ENCODE measurements around the gene CELF2.

CELF2 gene

DNA sequence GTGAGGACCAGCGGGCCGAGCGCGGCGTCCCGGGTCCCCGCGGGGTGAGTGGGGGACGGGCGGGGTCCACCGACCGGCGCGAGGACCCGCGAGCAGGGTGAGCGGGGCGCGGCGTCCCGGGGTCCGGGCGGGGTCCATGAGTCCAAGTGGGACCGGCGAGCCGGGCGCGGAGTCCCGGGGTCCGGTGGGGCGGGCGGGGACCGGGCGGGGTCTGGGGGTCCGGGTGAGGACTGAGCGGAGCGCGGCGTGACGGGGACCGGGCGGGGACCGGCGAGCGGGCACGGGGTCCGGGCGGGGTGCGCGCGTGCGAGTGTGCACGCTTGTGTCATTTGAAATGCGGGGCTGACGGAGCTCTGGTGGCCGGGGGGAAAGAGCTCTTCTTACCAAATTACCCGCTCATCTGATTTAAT, 765 bp downstream of the CELF2 start:
- no peak overlapping the region for H3K27ac ChIP-seq
- TF ChIP-seq, protein P1, sequence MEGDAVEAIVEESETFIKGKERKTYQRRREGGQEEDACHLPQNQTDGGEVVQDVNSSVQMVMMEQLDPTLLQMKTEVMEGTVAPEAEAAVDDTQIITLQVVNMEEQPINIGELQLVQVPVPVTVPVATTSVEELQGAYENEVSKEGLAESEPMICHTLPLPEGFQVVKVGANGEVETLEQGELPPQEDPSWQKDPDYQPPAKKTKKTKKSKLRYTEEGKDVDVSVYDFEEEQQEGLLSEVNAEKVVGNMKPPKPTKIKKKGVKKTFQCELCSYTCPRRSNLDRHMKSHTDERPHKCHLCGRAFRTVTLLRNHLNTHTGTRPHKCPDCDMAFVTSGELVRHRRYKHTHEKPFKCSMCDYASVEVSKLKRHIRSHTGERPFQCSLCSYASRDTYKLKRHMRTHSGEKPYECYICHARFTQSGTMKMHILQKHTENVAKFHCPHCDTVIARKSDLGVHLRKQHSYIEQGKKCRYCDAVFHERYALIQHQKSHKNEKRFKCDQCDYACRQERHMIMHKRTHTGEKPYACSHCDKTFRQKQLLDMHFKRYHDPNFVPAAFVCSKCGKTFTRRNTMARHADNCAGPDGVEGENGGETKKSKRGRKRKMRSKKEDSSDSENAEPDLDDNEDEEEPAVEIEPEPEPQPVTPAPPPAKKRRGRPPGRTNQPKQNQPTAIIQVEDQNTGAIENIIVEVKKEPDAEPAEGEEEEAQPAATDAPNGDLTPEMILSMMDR (conservative IDR thresholded peaks at IDR 0.05): no peak

DNA sequence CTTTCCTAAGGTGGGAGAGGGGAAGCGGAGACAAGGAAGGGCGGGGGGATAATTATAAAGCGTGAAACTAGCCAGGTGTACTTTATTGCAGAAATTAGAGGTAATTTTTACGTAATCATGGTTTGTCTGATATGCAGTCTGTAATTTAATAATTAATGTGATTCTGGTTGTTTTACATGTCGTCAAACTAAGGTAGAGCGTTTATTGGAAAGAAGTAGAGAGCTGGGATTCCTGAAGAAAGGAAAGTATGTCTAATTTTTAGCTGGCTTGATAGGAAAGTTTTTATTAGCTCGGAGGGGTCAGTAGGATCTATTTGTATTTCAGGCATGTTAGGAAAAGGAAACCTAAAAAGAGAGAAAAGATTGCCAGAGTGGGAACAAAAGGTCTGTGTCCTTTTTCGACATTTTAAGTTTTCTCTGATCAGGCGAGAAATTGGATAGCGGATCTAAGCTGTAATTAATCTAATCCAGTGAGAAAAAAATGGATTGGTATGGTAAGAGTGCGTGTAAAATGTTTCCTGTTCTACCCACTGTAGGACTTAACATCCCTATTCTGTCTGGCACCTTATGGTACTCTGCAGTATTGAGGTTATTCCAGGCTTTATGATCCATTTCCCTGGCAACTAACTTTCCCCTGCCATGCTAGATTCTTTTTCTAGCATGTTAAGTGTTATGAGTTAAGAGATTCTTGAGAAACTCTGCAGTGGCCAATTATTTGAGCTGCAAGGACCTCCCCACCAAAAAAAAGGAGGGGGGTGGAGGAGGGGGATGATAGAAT, 1.4 kb downstream of the CELF2 start:
- no peak overlapping the region for H3K27ac ChIP-seq
- TF ChIP-seq, protein P1 (conservative IDR thresholded peaks at IDR 0.05): no peak

DNA sequence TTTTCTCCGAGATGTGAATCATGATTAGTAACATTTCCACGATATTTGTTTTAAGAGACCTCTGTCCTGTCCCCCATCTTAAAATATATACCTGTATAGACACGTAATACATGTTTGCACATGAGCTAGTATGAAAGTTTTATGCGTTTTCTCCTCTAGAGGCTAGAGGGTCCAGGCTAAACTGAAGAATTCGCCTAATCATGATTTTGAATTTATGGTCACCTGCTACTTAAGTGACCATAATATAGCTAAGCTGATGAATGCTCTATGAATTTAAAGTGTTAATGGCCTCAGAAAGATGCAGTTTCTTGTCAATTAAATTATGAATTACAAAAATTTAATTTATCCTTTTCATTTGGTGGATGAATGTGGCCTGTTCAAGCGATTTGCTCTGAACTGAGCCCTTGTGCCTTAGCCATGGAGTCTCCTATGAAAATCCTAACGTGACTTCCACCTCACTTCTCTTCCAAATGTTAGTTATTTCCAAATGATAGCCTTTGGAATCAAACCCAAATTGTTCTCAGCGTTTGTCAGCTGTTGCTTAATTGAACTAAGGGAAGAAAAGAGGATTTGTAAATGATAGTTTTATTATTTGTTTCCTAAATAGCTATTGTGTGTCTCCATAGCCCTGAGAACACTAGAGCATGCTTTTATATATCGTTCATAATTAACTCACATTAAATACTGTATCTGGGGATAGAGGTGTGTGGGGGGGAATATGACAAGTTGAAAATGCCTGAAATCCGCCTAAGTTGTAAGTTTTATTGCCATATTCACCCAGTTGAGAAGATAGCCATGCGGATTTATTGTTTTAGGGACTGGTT, 2.3 kb downstream of the CELF2 start:
- TF ChIP-seq, protein P1 (conservative IDR thresholded peaks at IDR 0.05): no peak
- H3K27ac ChIP-seq: no peak overlapping the region

DNA sequence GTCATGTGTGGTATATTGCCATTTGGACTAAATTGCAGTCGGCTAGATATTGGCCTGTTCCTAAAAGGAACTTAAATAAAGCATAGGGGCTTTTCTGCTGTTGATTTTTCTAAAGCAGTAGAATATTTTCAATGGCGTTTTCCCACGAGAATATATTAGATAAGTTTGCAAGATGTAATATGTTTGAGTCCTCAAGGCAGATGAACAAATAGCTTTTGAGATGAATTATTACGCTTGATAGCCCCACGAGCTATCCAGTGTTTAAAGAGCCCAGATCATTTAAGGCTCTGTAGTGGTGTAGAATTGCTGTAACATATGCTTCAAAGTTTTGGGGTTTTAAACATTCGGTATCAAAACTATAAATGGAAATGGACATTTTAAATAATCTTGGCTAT, 2.9 kb downstream of the CELF2 start:
- TF ChIP-seq, protein P1 (conservative IDR thresholded peaks at IDR 0.05): no peak
- no peak overlapping the region for H3K27ac ChIP-seq

DNA sequence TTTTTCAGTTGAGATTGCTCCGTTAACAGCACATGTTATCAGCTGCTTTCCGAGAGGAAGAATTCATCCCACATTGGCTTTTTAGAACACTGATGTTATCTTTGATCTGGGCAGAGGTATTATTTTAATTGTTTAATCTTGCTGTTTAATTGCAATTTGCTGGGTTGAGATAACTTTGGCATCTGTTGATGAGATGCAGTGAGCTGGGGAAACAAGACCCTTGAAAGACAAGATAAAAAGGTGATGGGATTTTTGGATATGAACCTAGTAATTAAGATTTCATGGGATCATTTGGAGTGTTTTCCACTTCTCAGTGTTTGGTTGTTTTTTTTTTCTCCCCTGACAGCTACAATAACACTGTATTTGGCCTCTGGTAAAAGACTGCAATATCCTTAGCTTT, 4.5 kb downstream of the CELF2 start:
- no peak overlapping the region for H3K27ac ChIP-seq
- TF ChIP-seq, protein P1 (conservative IDR thresholded peaks at IDR 0.05): no peak

DNA sequence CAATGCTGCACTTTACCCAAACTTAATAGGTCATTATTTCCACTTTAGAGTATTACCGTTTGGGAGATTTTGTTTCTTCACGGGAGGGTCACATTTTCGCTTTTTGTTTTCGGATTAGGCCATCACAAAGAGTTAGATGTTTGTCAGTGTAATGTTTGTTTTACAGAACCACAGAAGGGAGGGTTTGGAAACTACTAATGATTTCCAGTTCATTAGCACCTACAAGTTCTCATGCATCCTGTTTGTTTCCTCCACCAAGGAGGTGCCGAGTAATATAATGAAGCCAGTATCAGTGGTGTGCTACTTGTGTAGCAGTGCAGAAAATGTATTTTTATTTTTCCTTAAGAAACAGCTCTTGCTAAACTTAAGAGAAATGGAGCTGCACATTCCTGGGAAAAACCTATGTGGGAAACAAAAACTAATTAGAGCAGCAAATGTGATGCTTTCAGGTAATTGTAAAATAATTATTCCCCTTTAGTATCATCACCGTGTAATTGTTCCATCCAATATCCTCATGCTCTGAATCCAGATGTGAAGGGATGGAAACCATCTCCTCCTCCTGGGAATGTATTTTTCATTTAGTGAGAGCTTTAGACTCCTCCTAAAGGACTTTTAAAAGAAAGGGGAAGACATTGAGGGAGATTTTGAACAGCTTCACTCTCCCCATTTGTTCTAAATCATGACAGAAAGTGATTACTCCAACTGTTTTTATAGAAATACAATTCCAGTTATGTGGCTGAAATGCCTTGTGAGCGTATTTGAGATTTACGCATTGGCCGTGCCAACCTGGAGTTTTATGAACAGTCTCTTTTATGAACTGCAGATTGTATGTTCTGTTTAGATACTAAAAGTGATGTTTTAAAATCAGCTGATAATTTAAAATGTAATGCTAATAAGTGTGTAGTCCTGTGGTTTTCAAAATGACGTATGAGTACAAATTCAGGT, 5.6 kb downstream of the CELF2 start:
- H3K27ac ChIP-seq: no peak overlapping the region
- TF ChIP-seq, protein P1 (conservative IDR thresholded peaks at IDR 0.05): no peak
